ENCODE results near the gene ZNF726.

GRCh38 chr19:23971598-23971997 is 56.9 kb downstream of the ZNF726 start:
- TF ChIP-seq TAF1 (IDR thresholded peaks at IDR 0.05; ENCODE audit: low read depth, low read length) (no peak), POLR2AphosphoS5 (IDR thresholded peaks at IDR 0.05; ENCODE audit: low read depth, low read length) (no peak), POLR2A (IDR thresholded peaks at IDR 0.05; ENCODE audit: low read depth, low read length) (no peak)
